Neutrophil (primary cell): ENCODE data around the gene CAMTA1.

ENCODE experiments used
- H3K27ac ChIP-seq: fragments of 200-600 bp; sonication (generic); 2 replicates; pipeline ENCODE4 v1.5.1; 2016; ENCODE audit warnings: mild to moderate bottlenecking, moderate library complexity
- H3K27me3 ChIP-seq: fragments of 200-600 bp; sonication (generic); 2 replicates; pipeline ENCODE4 v1.6.0; 2016; ENCODE audit warnings: mild to moderate bottlenecking
- H3K36me3 ChIP-seq: fragments of 200-600 bp; sonication (generic); 2 replicates; pipeline ENCODE4 v1.5.1; 2017
- H3K4me1 ChIP-seq, 2 experiments: fragments of 200-600 bp in 1 of 2; sonication (generic) in 1 of 2; 1 replicate in 1 of 2; 2 replicates in 1 of 2; pipeline versions ENCODE4 v1.5.1 to v1.6.1; 2013 to 2016; ENCODE audit warnings: low read depth in 1 of 2, low read length in 1 of 2, mild to moderate bottlenecking in 1 of 2, moderate library complexity in 1 of 2; ENCODE audit not compliant: control insufficient read depth in 1 of 2, insufficient read depth in 1 of 2
- H3K4me3 ChIP-seq, 2 experiments: fragments of 200-600 bp in 1 of 2; sonication (generic) in 1 of 2; 1 replicate in 1 of 2; 2 replicates in 1 of 2; pipeline ENCODE4 v1.5.1; 2013 to 2016; ENCODE audit warnings: low read depth in 1 of 2, low read length in 1 of 2, mild to moderate bottlenecking in 1 of 2, moderate library complexity in 1 of 2
- H3K9me3 ChIP-seq: fragments of 200-600 bp; sonication (generic); 2 replicates; pipeline ENCODE4 v1.5.1; 2016
- TF ChIP-seq, protein P1 (sequence below): fragments of 200-600 bp; sonication (generic); IDR thresholded peaks from 2 replicates; pipeline ENCODE4 v1.5.1; 2016; ENCODE audit warnings: antibody characterized with exemption

Gene CAMTA1

DNA sequence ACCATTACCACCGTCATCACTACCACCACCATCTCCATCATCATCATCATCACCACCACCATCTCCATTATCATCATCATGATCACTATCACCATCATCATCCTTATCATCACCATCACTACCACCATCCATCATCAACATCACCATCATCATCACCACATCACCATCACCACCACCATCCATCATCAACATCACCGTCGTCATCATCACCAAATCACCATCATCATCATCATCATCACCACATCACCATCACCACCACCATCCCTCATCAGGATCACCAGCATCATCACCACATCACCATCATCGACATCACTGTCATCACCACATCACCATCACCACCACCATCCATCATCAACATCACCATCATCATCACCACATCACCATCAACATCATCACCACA, 782.8 kb downstream of the CAMTA1 start:
- TF ChIP-seq, protein P1, sequence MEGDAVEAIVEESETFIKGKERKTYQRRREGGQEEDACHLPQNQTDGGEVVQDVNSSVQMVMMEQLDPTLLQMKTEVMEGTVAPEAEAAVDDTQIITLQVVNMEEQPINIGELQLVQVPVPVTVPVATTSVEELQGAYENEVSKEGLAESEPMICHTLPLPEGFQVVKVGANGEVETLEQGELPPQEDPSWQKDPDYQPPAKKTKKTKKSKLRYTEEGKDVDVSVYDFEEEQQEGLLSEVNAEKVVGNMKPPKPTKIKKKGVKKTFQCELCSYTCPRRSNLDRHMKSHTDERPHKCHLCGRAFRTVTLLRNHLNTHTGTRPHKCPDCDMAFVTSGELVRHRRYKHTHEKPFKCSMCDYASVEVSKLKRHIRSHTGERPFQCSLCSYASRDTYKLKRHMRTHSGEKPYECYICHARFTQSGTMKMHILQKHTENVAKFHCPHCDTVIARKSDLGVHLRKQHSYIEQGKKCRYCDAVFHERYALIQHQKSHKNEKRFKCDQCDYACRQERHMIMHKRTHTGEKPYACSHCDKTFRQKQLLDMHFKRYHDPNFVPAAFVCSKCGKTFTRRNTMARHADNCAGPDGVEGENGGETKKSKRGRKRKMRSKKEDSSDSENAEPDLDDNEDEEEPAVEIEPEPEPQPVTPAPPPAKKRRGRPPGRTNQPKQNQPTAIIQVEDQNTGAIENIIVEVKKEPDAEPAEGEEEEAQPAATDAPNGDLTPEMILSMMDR, result no peak
- no peaks in the 10 kb centered on the region for H3K9me3 ChIP-seq
- no peaks in the 10 kb centered on the region for H3K27me3 ChIP-seq
- no peak overlapping the region for H3K4me3 ChIP-seq
- no peaks in the 10 kb centered on the region for H3K4me1 ChIP-seq
- H3K27ac ChIP-seq, result no peak overlapping the region
- H3K36me3 ChIP-seq, result no peaks in the 10 kb centered on the region

- Histone ChIP-seq H3K36me3 (no peaks in the 10 kb centered on the region), H3K27me3 (no peaks in the 10 kb centered on the region), H3K4me1 (no peaks in the 10 kb centered on the region), H3K9me3 (no peaks in the 10 kb centered on the region), H3K4me3 (no peak overlapping the region), H3K27ac (no peak overlapping the region)
- TF ChIP-seq, protein P1, result no peak
Observed at GRCh38 chr1:7568901-7569524, 783.8 kb downstream of the CAMTA1 start.

DNA sequence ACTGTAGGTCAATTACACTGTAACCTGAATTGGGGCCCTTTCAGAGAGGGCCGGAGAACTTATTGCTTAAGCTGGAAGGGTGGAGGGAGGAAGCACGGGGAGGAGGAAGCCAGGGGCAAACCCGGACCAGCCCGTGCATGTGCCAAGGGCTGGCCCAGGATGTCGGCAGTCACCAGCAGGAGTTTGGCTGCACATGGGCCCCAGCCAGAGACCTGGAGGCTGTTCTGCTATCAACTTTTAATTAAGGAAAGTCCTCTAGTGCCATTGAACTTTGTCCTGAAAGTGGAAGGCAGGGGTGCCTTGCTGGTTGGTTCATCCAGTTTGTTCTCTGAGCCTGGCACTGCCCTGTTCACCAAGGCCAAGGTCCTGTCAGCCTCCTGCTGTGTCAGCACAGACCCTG, 785.1 kb downstream of the CAMTA1 start:
- Histone ChIP-seq H3K4me3 (no peak overlapping the region), H3K9me3 (no peaks in the 10 kb centered on the region), H3K4me1 (no peaks in the 10 kb centered on the region), H3K27ac (no peak overlapping the region), H3K27me3 (no peaks in the 10 kb centered on the region), H3K36me3 (no peaks in the 10 kb centered on the region)
- TF ChIP-seq, protein P1, result no peak

DNA sequence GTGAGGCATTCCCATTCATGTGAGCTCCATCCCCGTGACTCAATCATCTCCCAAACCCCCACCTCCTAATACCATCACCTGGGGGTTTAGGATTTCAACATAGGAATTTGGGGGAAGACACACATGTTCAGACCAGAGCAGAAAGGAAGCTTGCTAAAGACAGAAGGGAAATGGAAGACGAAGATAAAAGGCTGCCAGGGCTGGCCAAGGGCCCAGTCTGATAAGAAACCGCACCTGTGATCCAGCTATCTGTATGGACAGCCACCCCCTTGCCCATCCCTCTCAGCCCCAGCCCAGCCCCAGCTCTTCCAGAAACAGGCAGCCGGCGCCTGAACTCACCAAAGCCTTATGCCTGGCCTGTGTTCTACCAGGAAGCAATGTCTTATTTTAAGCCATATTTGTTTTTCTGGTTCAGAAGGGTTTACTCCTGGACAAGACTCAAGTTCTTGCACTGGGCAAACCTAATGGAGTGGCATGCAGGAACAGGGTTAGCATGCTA, 787.4 kb downstream of the CAMTA1 start:
- Histone ChIP-seq H3K9me3 (no peaks in the 10 kb centered on the region), H3K27ac (no peak overlapping the region), H3K4me3 (no peak overlapping the region), H3K36me3 (no peaks in the 10 kb centered on the region), H3K27me3 (no peaks in the 10 kb centered on the region), H3K4me1 (no peaks in the 10 kb centered on the region)
- TF ChIP-seq, protein P1, result no peak

- Histone ChIP-seq H3K4me1 (no peaks in the 10 kb centered on the region), H3K27me3 (no peaks in the 10 kb centered on the region), H3K36me3 (no peaks in the 10 kb centered on the region), H3K4me3 (no peak overlapping the region), H3K9me3 (no peaks in the 10 kb centered on the region), H3K27ac (no peak overlapping the region)
- TF ChIP-seq, protein P1, result no peak
Observed at GRCh38 chr1:7573481-7573880, 788.2 kb downstream of the CAMTA1 start.
